ENCODE data around the gene NFIX.
A peak's percentile ranks its signal among the peaks of the same experiment; 100 is the strongest.

The NFIX gene

DNA sequence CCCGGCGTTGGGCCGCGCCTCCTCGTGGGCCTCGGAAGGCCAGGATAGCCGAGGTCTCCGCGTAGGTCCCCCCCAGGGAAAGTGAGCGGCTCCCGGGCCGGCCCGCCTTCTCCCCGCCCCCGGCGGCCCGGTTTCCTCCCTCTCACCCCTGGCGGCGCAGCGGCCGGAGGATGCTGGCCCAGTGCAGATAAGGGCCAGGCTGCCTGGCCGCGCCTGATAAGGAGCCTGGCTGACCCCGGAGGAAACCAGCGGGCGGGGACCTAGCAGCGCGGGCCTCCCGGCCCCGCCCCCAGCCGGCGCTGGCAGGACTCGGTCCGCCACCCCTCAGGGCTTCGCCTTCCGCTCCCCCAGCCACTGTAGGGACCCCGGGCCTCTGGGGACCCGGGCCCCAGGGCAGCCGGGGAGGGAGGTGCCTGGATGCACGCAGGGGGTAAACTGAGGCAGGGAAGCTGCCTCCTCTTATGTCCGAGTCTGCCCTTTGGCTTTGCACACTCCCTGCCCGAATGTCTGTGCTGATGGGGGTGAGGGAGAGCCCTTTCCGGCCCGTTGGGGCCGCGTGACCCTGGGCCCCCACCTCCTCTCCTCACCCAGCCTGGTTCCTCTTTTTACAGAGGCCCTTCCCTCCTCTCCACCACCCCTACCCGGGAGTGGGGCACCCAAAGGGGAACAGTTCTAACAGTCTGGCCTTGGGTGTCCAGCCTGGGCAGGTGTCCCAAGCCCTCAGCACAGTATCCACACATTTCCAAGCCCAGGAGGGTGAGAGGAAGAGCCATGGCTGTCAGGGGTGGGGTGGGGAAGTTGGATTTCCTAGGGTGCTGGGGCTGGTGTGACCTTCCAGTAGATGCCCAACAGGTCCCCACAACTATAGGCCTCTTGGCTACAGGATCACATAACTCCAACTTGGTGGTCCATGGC is 107.6 kb downstream of the NFIX start, which contains the start of gene LYL1:
TSS of gene LYL1 (minus strand) at position 193 of the 915 bp plus-strand sequence. CDS start 1,687 bp downstream, outside the sequence.
- DNase-seq (ENCODE audit: low read depth in 2 of 2) = no peak

DNA sequence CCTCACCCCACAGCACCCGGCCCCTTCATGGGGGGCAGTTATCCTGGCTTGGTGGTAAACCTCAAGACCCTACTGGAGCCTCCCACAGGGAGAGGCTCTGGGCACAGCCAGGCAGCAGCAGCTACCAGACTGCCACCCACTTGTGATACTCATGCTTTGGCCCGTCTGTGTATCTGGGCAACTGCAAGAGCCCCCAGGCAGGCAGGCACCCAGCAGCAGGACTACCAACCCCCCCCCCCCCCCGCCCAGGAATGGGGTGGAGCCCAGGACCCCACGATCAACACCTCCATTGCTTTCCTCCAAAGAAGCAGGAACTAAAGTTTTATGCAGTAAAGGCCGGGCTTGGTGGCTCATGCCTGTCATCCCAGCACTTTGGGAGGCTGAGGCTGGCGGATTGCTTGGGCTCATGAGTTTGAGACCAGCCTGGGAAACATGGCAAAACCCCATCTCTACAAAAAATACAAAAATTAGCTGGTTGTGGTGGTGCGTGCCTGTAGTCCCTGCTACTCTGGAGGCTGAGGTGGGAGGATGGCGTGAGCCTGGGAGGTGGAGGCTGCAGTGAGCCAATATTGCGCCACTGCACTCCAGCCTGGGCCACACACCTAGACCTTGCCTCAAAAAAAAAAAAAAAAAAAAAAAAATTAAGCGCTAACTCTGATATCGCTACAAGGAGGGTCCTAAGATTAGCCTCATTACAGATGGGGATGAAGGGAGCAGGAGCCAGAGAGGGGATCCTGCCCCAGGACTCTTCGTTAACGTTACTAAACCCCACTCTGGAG is 108.5 kb downstream of the NFIX start:
- no peak for DNase-seq (ENCODE audit: low read depth in 2 of 2)

DNA sequence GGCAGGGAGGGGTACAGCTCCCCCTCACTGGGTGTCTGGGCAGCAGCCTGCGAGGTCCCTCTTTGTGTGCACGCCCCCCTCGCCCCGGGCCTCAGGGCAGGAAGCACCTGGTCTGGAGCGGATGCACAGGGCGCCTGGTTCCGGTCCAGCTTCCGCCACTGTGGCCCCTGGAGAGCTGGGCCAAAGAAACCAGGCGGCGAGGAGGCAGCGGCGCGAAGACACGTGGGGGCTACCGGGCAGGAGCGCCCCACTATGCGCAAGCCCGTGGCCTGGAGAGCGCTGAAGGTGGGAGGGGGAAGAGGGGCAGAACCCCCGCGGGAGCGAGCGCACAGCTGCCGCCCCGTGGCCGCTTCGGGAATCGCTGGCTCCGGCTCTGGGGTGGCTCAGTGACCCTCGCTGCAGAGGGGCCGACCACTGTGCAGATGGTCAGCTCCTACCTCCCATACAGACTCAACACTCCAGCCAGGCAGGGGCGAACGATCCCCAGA is 109.1 kb downstream of the NFIX start:
- DNase-seq (ENCODE audit: low read depth in 2 of 2) = peak; percentile 50 to 58

DNA sequence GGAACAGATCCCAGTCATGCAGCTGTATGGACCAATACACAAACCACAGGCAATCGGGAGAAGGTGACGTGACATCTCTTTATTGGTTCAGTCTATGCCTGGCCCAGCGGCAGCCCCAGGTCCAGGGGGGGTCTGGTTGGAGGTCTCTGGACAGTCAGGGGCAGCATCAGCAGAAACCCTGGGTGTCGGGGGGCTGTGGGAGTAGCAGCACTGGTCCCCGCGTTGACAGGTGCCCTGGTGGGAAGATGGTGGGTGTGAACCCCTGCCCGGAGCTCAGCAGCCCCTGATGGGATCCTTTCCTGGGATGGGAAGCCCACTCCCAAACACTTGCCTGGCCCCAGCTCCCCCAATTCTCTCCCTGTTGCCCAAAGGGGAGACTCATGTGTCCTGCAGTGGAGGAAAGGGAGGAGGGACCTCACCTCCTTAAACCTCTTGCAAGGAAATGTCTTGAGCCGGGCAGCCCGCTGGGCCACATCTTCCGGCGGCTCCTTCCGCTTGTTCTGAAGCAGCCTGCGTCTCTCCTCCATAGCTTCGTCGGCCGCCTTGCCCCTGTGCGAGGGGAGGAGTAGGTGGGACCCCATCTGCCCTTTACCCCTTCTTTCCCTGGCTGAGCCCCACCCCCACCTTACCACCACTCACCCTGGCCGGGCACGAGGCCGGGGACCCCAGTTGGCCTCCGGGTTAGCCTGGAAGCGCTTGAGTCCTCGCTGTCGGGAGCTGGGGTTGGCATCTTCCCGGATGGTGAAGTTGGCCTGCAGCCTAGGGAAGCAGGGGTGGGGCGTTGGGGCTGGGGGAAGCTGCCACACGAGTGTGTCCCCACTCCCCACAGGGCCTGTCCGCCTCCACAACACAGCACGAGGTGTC is 109.8 kb downstream of the NFIX start:
- no peak for DNase-seq (ENCODE audit: low read depth in 2 of 2)

DNA sequence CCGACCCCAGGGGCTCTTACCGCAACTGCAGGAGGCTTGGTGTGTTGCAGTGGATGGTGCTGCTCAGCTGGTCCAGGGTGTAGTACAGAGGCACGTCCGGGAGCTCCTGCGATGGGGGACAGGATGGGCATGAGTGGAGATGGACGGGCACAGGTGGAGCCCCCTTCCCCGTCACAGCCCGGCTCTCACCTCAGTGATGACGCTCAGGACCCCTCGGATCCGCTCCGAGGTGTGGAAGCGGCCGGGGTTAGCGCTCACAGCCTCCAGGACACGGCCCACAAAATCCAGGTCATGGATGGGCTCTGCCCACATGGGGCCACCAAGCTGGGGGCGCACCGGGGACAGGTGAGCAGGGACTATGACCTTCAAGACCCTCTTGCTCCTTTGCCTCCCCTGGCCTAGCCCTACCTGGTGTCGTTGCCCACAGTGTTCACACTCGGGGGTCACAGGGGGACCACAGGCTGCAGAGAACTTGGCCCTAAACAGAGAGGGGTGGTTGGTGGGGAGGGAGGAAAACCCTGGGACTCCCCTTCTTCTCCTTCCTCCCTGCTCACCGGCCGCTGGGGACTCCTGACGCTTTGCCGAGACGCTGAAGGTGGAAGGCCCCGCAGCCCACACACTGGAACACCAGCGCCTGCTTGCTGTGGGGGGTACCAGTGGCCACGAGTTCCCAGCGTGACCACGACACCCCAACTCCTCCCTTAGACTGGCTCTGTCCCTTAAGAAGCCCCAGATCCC is 114.3 kb downstream of the NFIX start:
- DNase-seq (ENCODE audit: low read depth in 2 of 2) = no peak

DNA sequence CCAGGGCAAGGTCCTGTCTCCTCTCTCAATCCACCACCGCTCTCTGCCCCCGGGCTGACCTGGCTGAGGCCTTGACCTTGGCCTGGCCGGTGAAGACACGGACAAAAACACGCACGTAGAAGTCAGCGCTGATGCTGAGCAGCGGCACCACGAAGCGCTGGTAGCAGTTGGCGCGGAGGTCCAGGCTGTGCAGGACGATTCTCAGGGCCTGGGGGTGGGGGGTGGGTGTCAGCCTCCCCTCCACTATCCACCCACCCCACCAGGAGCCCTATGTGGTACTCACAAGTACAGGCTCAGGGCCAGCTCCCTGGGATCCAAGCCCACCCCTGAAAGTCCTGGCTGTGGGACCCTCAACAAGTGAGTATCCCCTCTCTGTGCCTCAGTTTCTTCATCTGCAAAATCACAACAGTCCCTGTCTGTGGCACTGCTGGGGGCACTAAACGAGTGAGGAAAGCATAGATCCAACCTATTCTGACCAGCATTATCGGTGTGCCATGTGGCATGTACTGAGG is 114.9 kb downstream of the NFIX start:
- no peak for DNase-seq (ENCODE audit: low read depth in 2 of 2)

DNA sequence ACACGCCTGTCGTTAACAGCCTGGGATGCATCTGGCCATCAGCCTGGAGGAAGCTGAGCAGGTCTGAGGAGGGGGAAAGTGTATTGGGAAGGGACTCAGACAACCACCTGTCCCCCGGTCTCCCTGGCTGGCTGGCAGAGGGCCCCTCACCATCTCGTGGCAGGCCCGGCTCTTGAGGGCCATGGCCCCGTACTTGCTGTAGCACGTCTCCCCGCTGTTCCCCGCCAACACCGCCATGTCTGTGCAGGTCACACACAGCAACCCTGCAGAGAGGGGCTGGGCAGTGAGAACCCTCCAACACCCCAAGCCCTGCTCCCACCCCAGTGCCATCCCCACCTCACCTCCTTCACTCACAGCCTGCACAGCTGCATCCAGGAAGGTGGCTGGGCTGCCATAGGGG is 117.3 kb downstream of the NFIX start:
- DNase-seq (ENCODE audit: low read depth in 2 of 2) = no peak

DNA sequence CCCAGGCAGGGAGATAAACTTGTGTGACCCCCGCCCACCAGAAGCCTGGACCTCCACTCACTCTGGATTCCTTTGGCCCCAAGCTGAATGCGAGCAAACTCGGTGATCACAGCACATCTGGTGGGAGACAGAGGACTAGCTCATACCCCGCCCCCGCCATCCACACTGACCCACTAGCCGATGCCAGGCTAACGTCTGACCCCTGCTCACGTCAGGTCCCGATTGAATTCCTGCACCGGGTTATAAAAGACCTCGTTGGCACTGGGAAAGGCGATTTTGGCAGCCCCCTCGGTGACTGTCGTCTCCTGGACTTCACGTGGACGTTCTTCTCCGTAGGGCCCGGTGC is 120.6 kb downstream of the NFIX start:
- DNase-seq (ENCODE audit: low read depth in 2 of 2) = no peak

DNA sequence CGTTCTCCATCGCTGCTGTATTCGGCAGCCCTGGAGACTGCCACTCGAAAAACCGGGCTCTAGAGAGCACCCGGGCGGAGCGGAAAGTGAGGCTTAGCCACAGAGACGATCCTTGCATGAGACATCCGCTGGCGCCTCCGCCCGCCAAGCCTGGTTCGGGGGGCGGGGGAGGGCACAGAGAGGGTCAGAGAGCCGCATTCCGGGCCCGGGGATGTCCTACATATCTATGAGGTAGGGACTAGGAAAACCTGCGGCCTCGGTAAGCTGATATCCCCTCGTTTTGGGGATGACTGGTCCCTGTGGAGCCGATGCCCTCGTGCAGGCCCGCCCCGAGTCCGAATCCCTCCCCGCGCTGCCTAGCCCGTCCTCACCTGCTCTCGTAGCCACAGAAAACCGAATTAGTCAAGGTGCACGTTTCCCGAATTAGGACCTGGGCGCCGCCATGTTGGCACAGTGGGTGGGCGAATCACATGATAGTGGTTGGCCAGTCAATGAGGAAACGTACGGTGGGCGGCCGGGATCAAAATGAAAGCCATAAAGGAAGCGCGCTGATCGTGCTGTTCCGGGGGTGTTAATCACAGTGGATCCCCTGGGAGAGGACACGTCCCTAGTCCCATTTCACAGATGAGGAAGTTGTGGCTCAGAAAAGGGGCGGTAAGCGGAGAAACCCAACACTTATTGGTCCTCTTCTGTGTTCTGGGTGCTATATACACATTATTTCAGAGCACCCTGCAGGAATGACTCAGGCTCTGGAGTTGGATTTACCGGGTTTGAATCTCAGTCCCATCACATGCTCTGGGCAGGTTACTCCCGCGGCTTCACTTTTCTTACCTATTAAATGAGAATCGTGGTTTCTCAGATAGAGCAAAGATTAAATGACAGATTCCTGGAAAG is 121.3 kb downstream of the NFIX start, which contains the start of gene TRMT1:
TSS of gene TRMT1 (minus strand) at position 459 of the 894 bp plus-strand sequence. CDS start at position 118, 341 bp downstream.
- peak; percentile 82 to 94 for DNase-seq (ENCODE audit: low read depth in 2 of 2)

DNA sequence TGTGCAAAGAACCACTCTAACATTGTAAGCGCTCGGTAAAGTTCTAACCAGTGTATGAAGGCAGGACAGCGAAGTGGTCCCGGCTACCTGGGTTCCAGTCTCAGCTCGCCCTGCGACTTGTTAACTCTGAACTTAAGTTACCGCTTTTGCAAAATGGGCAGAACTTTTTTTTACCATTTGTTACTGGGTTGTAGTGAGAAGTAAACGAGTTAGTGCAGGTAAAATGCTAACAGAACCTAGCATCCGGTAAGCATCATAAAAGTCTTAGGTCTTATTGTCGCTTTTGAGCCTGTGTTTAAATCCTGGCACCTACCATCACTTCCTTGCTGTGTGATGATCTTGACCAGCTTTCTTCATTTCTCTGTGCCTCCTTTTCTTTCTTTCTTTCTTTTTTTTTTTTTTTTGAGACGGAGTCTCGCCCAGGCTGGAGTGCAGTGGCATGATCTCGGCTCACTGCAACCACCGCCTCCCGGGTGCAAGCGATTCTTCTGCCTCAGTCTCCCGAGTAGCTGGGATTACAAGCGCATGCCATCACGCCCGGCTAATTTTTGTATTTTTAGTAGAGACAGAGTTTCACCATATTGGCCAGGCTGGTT is 122.0 kb downstream of the NFIX start:
- DNase-seq (ENCODE audit: low read depth in 2 of 2) = no peak

DNA sequence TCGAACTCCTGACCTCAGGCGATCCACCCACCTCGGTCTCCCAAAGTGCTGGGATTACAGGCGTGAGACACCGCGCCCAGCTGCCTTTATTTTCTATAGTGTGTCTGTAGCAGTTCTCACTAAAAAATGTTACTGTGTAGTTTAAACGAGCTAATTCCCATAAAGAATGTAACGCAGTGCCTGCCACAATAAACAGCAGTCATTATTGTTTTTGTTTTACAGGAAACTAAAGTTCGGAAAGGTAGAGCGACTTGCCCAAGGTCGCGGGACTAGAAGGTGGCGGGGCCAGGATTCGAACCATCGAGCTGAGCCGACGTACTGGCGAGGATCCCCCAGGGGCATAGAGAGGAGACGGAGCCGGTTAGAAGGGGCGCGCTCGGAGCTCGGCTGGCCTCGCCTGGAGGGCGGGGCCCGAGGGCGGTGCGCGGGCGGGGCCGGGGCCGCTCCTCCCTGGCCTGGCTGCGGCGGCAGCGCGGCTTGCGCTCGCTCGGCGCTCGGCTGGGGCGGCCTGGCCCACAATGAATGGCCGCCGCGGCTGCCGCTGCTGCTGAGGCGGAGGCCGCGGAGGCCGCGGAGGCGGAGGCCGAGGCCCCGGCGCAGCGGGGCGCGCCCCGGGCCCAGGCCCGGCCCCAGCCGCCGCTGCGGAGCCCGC is 122.6 kb downstream of the NFIX start, which contains the start of gene NACC1:
TSS of gene NACC1 (plus strand) at position 493 of the 652 bp plus-strand sequence. CDS start 16,944 bp downstream, outside the sequence.
- peak; percentile 80 to 82 for DNase-seq (ENCODE audit: low read depth in 2 of 2)

DNA sequence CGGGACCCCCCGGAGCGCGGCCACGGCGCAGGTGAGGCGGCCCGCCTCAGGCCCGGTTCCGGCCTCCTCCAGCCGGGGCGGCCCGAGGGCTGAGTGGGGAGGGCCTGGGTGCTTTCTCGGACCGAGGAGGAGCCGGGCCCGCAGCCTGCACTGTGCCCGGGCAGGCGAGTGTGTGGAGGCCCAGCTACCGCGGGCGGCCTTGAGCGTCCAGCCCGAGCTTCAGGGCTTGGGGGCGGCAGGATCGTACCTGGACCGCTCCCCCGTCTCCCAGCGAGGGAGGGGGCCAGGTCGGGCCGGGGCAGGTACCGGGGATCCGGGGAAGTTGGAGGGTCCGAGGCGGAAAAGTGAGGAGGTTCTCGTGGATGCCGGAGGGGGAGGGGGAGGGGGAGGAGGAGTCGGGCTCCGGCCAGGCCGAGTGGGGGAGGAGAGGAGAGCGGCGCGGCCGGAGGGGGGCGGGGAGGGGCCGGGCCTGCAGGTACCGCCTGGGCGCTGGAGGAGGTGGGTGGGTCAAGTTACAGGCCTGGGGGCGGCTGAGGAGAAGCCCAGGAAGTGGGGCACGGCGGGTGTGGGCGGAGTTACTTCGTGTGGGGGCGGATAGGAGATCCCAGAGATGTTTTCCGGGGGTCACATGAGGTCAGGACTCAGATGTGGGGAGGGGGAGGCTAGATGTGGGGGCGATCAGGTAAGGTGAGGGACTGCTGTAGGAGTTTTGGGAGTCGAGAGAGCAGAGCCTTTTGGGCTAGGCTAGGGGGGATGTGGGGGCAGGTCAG is 123.3 kb downstream of the NFIX start:
- DNase-seq (ENCODE audit: low read depth in 2 of 2) = peak in 1 of 2 donors; percentile 41

DNA sequence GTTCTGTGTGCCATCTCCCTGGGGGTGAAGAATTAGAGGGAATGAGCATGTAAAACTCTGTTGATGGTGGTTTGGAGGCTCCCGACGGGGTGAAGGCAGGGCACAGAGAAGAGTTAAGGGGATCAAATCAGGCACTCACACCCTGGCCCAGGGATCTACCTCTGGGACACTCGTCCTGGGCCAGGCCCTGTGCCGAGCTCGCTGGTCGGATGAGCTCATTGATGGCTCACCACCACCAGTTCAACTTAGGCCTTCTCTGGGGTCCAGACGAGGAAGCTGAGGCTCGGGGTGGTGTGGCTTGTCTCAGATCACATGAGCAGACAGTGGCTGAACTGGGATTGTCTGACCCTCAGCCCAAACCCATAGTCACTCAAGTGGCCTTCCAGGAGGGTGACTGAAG is 124.4 kb downstream of the NFIX start:
- no peak for DNase-seq (ENCODE audit: low read depth in 2 of 2)

DNA sequence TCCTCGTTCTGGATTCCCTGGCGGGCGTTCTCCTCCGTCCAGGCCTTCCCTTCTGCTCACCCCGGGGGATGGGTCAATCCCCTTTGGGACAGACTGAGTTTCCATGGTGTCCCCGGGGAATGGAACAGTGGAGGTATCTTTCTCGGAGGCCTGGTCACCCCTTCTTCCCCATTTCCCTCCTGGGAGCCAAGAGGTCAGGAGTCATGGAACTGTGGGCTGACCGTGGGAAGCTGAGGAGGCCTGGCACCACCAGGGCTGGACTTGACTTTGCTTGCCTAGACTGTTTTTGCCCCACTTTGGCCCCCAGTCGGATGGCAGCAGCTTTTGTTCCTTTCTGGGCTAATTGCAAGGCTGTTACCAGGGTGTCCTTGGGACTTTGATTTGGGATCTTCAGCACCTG is 124.8 kb downstream of the NFIX start:
- DNase-seq (ENCODE audit: low read depth in 2 of 2) = no peak

DNA sequence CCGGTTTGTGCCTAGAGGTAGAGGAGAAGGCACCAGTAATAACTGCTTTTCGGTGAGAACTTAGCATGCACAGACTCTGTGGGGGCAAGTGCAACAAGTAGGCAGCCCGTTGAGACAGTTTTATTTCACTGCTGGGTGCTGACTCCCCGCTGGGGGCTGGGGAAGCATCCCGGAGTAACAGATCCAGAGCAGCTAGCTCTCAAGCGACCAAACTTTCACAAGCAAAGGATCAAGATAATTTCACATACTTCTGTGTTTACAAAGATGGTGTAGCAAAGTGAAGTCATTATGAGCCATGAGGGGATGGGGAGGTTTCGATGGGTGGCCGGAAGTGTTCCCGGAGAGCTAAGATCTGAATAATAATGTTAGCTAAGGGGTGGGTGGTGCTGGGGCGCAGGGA is 125.5 kb downstream of the NFIX start:
- no peak for DNase-seq (ENCODE audit: low read depth in 2 of 2)

DNA sequence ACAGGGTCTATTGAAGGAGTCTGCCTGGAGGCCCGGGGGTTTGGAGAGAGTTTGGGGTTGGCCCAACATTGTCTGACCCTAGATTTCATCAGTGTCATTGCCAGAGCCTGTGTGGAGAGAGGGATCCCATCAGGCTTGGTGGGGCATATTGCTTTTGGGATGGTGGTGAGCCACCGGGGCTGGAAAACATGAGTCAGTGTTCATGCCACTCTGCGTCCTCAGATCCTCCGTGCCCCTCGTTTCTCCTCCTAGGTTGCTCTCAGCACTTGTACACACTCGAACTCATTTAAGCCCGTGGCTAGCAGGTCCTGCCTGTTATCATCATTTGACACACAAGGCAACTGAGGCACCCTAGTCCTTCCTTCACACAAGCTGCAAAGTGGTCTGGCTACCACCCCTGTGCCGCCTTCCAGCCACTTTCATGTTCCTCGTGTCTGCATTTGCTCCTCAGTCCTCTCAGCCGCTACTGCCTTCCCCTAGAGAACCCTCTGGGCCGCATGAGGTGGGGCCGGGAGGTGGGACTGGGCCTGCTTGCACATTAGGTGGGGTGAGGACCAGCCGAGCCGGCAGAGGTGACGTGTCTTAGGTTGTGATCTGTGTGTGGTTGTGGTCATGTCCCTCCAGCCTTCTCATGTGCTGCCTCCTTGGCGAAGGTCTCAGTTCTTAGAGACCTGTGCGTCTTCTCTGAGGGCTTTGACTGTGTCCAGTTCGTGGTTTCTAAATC is 126.4 kb downstream of the NFIX start:
- DNase-seq (ENCODE audit: low read depth in 2 of 2) = no peak

DNA sequence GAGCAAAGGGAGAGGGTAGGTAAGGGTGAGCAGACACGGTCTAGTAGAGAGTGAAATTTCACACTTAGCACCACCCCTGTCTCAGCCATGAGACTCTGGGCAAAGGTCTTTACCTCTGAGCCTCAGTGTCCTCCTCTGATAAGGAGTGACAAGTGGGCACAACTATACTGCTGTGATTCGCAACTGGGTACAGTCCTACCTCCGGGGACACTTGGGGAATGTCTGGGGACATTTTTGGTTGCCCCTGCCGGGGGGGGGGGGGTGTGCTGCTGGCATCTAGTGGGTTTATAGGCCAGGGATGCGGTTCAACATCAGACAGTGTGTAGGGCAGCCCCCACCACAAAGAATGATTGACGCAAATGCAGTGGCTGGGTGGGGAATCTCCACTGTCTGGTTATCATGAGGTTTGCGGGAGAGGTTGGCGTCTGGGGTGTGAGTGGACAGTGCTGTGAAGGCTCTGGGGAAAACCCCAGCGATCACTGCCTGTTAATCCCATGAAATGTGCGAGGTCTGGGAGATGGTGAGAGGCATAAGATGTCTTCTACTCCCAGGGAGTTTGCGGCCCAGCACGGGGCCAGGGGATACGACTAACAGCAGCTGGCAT is 127.1 kb downstream of the NFIX start:
- DNase-seq (ENCODE audit: low read depth in 2 of 2) = no peak

Measured in activated CD4-positive, alpha-beta T cell treated with anti-CD3 and anti-CD28 coated beads for 24 hours (primary cell).